ENCODE measurements around the gene AJAP1. TPM values are rescaled to one million over a fixed set of nuclear protein-coding genes. Genes with fewer than 3 reads are reported as not detected.

Gene AJAP1
- total RNA-seq, 1 experiment from 2014 or later = not detected

- ChIA-PET RAD21 (ENCODE audit: low non-redundant PET in 1 of 2, low total read pairs in 2 of 2, uncharacterized antibody in 2 of 2, unreplicated experiment in 2 of 2) (no interaction called here), POLR2A (no interaction called here), CTCF (no interaction called here)
- ATAC-seq (no peak), DNase-seq (ENCODE audit: low read depth, low spot score) (no peak)
- Histone ChIP-seq H3K4me2 (ENCODE audit: low read length) (no peak overlapping the region), H3K36me3 (ENCODE audit: control insufficient read depth in 1 of 2, insufficient read depth in 2 of 2, low read length in 2 of 2) (no peaks in the 10 kb centered on the region), H3K27ac (ENCODE audit: low read depth, low read length) (no peak overlapping the region), H3K9me3 (ENCODE audit: control insufficient read depth in 1 of 2, insufficient read depth in 1 of 2, low read depth in 1 of 2, low read length in 2 of 2) (no peaks in the 10 kb centered on the region), H4K20me1 (ENCODE audit: insufficient read depth) (no peaks in the 10 kb centered on the region), H3K9ac (ENCODE audit: low read length) (no peak overlapping the region), H2AFZ (ENCODE audit: low read depth, low read length, poor library complexity, severe bottlenecking) (no peak overlapping the region), H3K79me2 (ENCODE audit: insufficient read depth, low read length) (no peaks in the 10 kb centered on the region), H3K9me2 (ENCODE audit: insufficient read depth) (no peaks in the 10 kb centered on the region), H3K27me3 (ENCODE audit: insufficient read depth, low read length) (no peaks in the 10 kb centered on the region), H3K4me1 (ENCODE audit: control insufficient read depth in 1 of 2, insufficient read depth in 2 of 2, low read length in 2 of 2) (no peaks in the 10 kb centered on the region), H3K4me3 (replicated peaks in 1 of 2; ENCODE audit: low read depth in 1 of 2, low read length in 2 of 2) (no peak overlapping the region)
- no TSS peak for BruUV-seq (replicated peaks)
- intact Hi-C loops (cut with micrococcal nuclease) = no loop called here
- TF ChIP-seq RAD21 (IDR thresholded peaks at IDR 0.05; ENCODE audit: low read depth) (no peak), YY1 (IDR thresholded peaks at IDR 0.05; ENCODE audit: extremely low read depth, insufficient replicate concordance, low read depth, low read length) (no peak), ELF1 (IDR thresholded peaks at IDR 0.05; ENCODE audit: borderline replicate concordance, low read depth) (no peak), EGR1 (IDR thresholded peaks at IDR 0.05; ENCODE audit: low read depth) (no peak), ZFX (IDR thresholded peaks at IDR 0.05) (no peak), CTCF (IDR thresholded peaks at IDR 0.05 in 2 of 3, conservative IDR thresholded peaks at IDR 0.05 in 1 of 3; ENCODE audit: borderline replicate concordance in 1 of 3, insufficient read depth in 1 of 3, low read depth in 2 of 3, low read length in 2 of 3) (no peak), SRF (IDR thresholded peaks at IDR 0.05; ENCODE audit: low read depth) (no peak), ATF3 (IDR thresholded peaks at IDR 0.05) (no peak), ZNF274 (IDR thresholded peaks at IDR 0.05; ENCODE audit: low read depth, low read length) (no peak), POLR2AphosphoS5 (IDR thresholded peaks at IDR 0.05; ENCODE audit: low read depth, low read length) (no peak), TCF7L2 (IDR thresholded peaks at IDR 0.05; ENCODE audit: borderline replicate concordance, extremely low read depth, insufficient read depth, insufficient read length) (no peak), POLR2A (IDR thresholded peaks at IDR 0.05; ENCODE audit: borderline replicate concordance, extremely low read depth, insufficient read depth, insufficient read length) (no peak), REST (IDR thresholded peaks at IDR 0.05; ENCODE audit: low read depth) (no peak), SIN3A (IDR thresholded peaks at IDR 0.05; ENCODE audit: low read depth) (no peak)
Measured at GRCh38 chr1:4630561-4630960, 23.8 kb upstream of the AJAP1 start.

Data from HCT116 (cell line).